Liver (tissue), 9 donors: Measurements from ENCODE around the gene KCNJ11. TPM values are rescaled to one million over a fixed set of nuclear protein-coding genes. Genes with fewer than 3 reads are reported as not detected.

Experiments used
- DNase-seq: peaks from one replicate; pipeline ENCODE4 v3.0.0-alpha.2; 2017; ENCODE audit warnings: low spot score
- H3K27ac ChIP-seq, 2 donors: one replicate each; pipeline ENCODE4 v1.7.0; 2013; ENCODE audit warnings: inconsistent platforms in 2 of 2, low read length in 2 of 2, control low read depth in 1 of 2, low read depth in 1 of 2, mild to moderate bottlenecking in 1 of 2
- H3K27me3 ChIP-seq, 4 donors: one replicate each; pipeline versions ENCODE4 v1.6.1 to v1.7.0; 2013; ENCODE audit warnings: low read length in 3 of 4, inconsistent platforms in 1 of 4, mild to moderate bottlenecking in 1 of 4, moderate library complexity in 1 of 4; ENCODE audit not compliant: control insufficient read depth in 4 of 4, insufficient read depth in 4 of 4
- H3K36me3 ChIP-seq, 4 donors: one replicate each; pipeline versions ENCODE4 v1.6.1 to v1.7.0; 2013; ENCODE audit warnings: low read length in 3 of 4, mild to moderate bottlenecking in 3 of 4, low read depth in 1 of 4, moderate library complexity in 1 of 4; ENCODE audit not compliant: control insufficient read depth in 4 of 4, insufficient read depth in 3 of 4
- H3K4me1 ChIP-seq, 4 donors: one replicate each; pipeline versions ENCODE4 v1.6.1 to v1.7.0; 2013; ENCODE audit warnings: low read length in 3 of 4, mild to moderate bottlenecking in 3 of 4, moderate library complexity in 1 of 4; ENCODE audit not compliant: control insufficient read depth in 4 of 4, insufficient read depth in 4 of 4
- H3K4me3 ChIP-seq, 3 donors: one replicate each; pipeline versions ENCODE4 v1.6.1 to v1.7.0; 2013; ENCODE audit warnings: low read length in 3 of 3, control low read depth in 1 of 3, low read depth in 1 of 3, mild to moderate bottlenecking in 1 of 3
- H3K9ac ChIP-seq, 2 donors: one replicate each; pipeline ENCODE4 v1.7.0; 2013; ENCODE audit warnings: low read length in 2 of 2, mild to moderate bottlenecking in 2 of 2, moderate library complexity in 2 of 2, control low read depth in 1 of 2, low read depth in 1 of 2
- H3K9me3 ChIP-seq, 4 donors: one replicate each; pipeline versions ENCODE4 v1.6.1 to v1.7.0; 2013; ENCODE audit warnings: low read length in 3 of 4; ENCODE audit not compliant: control insufficient read depth in 4 of 4
- FOXA1 ChIP-seq: IDR thresholded peaks from 2 replicates; pipeline ENCODE4 v1.6.1; 2016; ENCODE audit warnings: antibody characterized with exemption
- FOXA2 ChIP-seq: IDR thresholded peaks from 2 replicates; pipeline ENCODE4 v1.6.1; 2016; ENCODE audit warnings: antibody characterized with exemption
- GABPA ChIP-seq, 2 donors: IDR thresholded peaks in 1 of 2; conservative IDR thresholded peaks in 1 of 2; 2 replicates each; pipeline ENCODE4 v1.6.1; 2016; ENCODE audit warnings: antibody characterized with exemption in 2 of 2, mild to moderate bottlenecking in 1 of 2, moderate library complexity in 1 of 2
- HNF4A ChIP-seq, 2 donors: conservative IDR thresholded peaks; 2 replicates each; pipeline ENCODE4 v1.6.1; 2016; ENCODE audit warnings: antibody characterized with exemption in 2 of 2, mild to moderate bottlenecking in 2 of 2
- JUND ChIP-seq, 2 donors: IDR thresholded peaks; 2 replicates each; pipeline ENCODE4 v1.6.1; 2016; ENCODE audit warnings: antibody characterized with exemption in 2 of 2
- NR2F2 ChIP-seq: IDR thresholded peaks from 2 replicates; pipeline ENCODE4 v1.6.1; 2016; ENCODE audit warnings: antibody characterized with exemption
- RXRA ChIP-seq, 2 donors: IDR thresholded peaks; 2 replicates each; pipeline ENCODE4 v1.6.1; 2017 to 2018; ENCODE audit warnings: antibody characterized with exemption in 2 of 2, mild to moderate bottlenecking in 1 of 2
- SP1 ChIP-seq: IDR thresholded peaks from 2 replicates; pipeline ENCODE4 v1.6.1; 2018; ENCODE audit warnings: antibody characterized with exemption, mild to moderate bottlenecking
- TAF1 ChIP-seq: conservative IDR thresholded peaks from 2 replicates; pipeline ENCODE4 v1.6.1; 2016; ENCODE audit warnings: antibody characterized with exemption, mild to moderate bottlenecking
- WGBS: extraction: QIAGEN DNeasy Blood & Tissue Kit; methylation state at CpG from one replicate; pipeline ENCODE4 v1.1.7; 2013; 5-methylcytosine and 5-hydroxymethylcytosine counted together
- polyA plus RNA-seq, 2 donors: library from polyadenylated mRNA; stranded (reverse) in 1 of 2; unstranded in 1 of 2; fragments of 200-250 nt in 1 of 2; fragments of >200 nt in 1 of 2; fragmentation: Nextera tagmentation in 1 of 2; extraction: Ambion mirVana in 1 of 2; gene quantifications; one replicate each; pipeline versions ENCODE4 v1.2.1 to v1.2.3, GENCODE V29; 2013 to 2015
- total RNA-seq, 2 donors: library from RNA; depleted of rRNA; stranded (reverse); fragments of >200 nt; gene quantifications; one replicate each; pipeline ENCODE4 v1.2.3, GENCODE V29; 2014
- TF ChIP-seq, protein P1 (sequence below): fragments of 150-350 bp; IDR thresholded peaks from 2 replicates; pipeline ENCODE4 v1.5.1; 2017; ENCODE audit warnings: improper control_type of control experiment, low read depth, low read length; ENCODE audit not compliant: missing input control
- TF ChIP-seq, protein P2 (sequence below): IDR thresholded peaks from 2 replicates; pipeline ENCODE4 v1.6.1; 2016; ENCODE audit warnings: antibody characterized with exemption
- TF ChIP-seq, protein P3 (sequence below): IDR thresholded peaks from 2 replicates; pipeline ENCODE4 v1.6.1; 2016; ENCODE audit warnings: antibody characterized with exemption
- donor health status: healthy.
- donor health status: healthy.
- donor health status: healthy.
- donor health status: healthy.
- donor health status: healthy.

Gene KCNJ11
- total and polyA plus RNA-seq, 4 donors = 0.28 to 1.1 (median 0.75) TPM; not detected in 1

DNA sequence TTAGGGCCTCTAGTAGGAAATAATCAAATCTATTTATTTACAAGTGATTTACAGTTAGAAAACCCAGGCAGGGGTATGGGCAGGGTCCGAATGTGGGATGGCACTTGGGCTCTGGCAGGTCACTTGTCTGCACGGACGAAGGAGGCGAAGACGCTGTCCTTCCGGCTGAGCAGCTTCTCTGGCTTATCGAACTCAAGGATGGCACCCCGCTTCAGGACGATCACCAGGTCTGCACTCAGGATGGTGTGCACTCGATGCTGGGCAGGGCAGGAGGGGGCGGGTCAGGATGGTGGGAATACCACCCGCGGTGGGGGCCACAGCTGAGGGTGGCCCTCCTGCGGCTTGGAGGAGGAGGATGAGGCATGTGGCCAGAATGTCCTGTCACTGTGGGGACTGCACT is 4.4 kb upstream of the KCNJ11 start:
- WGBS = 90% methylated on average over 14 of the region's 14 CpGs
- Histone ChIP-seq H3K9ac (no peak overlapping the region), H3K36me3 (no peaks in the 10 kb centered on the region), H3K27me3 (no peaks in the 10 kb centered on the region), H3K4me1 (peaks cover 0 to 3% (median 1%) of the 10 kb centered on the region in 4 donors), H3K4me3 (no peak overlapping the region), H3K9me3 (no peaks in the 10 kb centered on the region), H3K27ac (no peak overlapping the region)
- no peak for TF ChIP-seq NR2F2
- no peak for TF ChIP-seq TAF1
- no peak for TF ChIP-seq HNF4A (conservative IDR thresholded peaks at IDR 0.05)
- TF ChIP-seq JUND (IDR thresholded peaks at IDR 0.05) = no peak
- TF ChIP-seq, protein P1, sequence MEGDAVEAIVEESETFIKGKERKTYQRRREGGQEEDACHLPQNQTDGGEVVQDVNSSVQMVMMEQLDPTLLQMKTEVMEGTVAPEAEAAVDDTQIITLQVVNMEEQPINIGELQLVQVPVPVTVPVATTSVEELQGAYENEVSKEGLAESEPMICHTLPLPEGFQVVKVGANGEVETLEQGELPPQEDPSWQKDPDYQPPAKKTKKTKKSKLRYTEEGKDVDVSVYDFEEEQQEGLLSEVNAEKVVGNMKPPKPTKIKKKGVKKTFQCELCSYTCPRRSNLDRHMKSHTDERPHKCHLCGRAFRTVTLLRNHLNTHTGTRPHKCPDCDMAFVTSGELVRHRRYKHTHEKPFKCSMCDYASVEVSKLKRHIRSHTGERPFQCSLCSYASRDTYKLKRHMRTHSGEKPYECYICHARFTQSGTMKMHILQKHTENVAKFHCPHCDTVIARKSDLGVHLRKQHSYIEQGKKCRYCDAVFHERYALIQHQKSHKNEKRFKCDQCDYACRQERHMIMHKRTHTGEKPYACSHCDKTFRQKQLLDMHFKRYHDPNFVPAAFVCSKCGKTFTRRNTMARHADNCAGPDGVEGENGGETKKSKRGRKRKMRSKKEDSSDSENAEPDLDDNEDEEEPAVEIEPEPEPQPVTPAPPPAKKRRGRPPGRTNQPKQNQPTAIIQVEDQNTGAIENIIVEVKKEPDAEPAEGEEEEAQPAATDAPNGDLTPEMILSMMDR = no peak
- TF ChIP-seq, protein P2, sequence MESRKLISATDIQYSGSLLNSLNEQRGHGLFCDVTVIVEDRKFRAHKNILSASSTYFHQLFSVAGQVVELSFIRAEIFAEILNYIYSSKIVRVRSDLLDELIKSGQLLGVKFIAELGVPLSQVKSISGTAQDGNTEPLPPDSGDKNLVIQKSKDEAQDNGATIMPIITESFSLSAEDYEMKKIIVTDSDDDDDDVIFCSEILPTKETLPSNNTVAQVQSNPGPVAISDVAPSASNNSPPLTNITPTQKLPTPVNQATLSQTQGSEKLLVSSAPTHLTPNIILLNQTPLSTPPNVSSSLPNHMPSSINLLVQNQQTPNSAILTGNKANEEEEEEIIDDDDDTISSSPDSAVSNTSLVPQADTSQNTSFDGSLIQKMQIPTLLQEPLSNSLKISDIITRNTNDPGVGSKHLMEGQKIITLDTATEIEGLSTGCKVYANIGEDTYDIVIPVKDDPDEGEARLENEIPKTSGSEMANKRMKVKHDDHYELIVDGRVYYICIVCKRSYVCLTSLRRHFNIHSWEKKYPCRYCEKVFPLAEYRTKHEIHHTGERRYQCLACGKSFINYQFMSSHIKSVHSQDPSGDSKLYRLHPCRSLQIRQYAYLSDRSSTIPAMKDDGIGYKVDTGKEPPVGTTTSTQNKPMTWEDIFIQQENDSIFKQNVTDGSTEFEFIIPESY = no peak
- TF ChIP-seq GABPA (IDR thresholded peaks at IDR 0.05 in 1 of 2, conservative IDR thresholded peaks at IDR 0.05 in 1 of 2) = no peak
- TF ChIP-seq SP1 = no peak
- TF ChIP-seq FOXA1 = no peak
- no peak for TF ChIP-seq FOXA2
- TF ChIP-seq, protein P3, sequence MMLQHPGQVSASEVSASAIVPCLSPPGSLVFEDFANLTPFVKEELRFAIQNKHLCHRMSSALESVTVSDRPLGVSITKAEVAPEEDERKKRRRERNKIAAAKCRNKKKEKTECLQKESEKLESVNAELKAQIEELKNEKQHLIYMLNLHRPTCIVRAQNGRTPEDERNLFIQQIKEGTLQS = no peak
- DNase-seq = no peak

DNA sequence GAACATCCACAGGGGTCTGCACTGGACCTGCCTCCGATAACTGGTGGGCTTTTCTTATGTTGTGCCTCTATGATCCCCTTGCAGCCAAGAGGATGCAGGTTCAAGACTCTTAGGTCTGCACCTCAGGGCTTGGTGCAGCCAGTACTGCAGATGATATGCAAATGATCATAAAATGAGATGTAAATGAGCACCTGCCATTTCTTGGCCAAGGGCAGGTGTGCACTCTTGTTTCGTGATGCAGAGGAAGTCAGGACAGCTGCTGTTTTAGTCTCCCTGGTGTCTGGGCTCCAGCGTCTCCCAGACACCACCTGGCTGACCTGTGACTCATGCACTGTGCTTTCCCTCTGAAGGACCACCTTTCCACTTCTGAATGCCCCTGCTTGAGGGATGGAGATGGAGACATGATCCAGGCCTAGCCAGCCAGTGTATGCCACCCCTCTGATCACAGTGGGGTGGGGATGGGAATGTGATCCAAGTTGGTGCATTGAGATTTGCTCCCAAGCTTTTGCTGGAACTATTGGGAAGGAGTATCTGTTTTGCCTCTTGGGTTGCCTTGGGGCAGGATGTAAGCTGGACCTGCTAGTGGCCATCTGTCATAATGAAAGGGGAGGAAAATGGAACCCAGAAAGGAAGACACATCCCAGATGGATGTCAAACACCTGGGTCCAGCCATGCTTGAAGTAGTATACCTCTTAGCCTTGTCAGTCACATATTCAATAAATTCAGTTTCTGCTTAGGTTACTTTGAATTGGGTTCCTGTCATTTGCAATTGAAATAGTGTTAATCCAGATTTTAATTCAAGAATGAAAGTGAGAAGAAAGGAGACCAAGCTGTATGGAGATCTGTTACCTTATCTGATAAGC is 3.3 kb upstream of the KCNJ11 start:
- WGBS = 85% methylated on average over 3 of the region's 3 CpGs
- Histone ChIP-seq H3K4me3 (no peak overlapping the region), H3K4me1 (peaks cover 0 to 3% (median 1%) of the 10 kb centered on the region in 4 donors), H3K9ac (no peak overlapping the region), H3K36me3 (no peaks in the 10 kb centered on the region), H3K9me3 (no peaks in the 10 kb centered on the region), H3K27me3 (no peaks in the 10 kb centered on the region), H3K27ac (no peak overlapping the region)
- TF ChIP-seq JUND (IDR thresholded peaks at IDR 0.05) (no peak), FOXA1 (no peak), FOXA2 (no peak), RXRA (IDR thresholded peaks at IDR 0.05) (no peak), SP1 (no peak), HNF4A (conservative IDR thresholded peaks at IDR 0.05) (no peak), NR2F2 (no peak)
- no peak for DNase-seq
